Measurements from ENCODE around the gene CCNC.
A peak's percentile ranks its signal among the peaks of the same experiment; 100 is the strongest.

CCNC gene, protein sequence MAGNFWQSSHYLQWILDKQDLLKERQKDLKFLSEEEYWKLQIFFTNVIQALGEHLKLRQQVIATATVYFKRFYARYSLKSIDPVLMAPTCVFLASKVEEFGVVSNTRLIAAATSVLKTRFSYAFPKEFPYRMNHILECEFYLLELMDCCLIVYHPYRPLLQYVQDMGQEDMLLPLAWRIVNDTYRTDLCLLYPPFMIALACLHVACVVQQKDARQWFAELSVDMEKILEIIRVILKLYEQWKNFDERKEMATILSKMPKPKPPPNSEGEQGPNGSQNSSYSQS

DNA sequence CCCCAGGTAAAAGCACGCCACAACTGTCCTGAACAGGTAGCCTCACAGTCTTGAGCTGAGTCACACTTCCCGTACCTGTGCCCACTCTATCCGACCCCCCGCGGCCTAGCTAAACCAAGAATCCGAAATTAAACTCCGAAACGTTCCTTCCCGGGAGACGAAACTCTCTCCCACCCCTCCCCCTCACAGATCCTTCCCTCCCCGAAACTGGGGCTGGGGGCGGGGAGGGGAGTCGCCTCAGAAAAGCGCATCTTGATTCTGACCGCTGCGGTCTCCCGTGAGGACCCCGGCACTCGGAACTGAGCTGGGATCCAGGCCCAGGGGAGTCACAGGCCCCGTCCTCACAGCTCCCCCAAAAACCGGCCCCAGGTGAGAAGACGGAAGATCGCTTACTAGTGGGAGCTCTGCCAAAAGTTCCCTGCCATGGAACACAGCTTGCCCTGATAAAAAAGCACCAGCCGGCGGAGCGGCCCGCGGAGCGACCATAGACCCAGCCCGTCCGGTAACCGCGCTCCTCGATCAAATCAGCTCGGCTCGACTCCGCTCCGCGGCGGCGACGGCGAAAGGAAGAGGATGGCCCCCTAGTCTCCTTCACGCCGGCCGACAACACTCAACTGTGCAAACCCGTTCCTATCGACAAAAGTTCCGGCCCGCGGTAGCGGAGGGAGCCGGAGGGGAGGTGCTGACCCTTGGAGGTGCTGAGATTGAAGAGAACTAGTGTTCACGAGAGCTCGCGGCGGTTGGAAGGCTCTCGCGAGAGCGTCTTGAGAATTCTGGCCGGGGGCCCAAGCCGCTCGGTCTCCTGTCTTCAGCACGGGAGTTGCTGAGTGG is at the start of gene CCNC:
Gene CCNC, minus strand, starts transcription at position 558 of the 831 bp plus-strand sequence. Its CDS starts 133 bp downstream, at position 425.
- Histone ChIP-seq H3K4me3 (peak within 1 kb of the TSS; percentile 95), H3K9me3 (ENCODE audit: low read depth, low read length) (no peaks in the 10 kb centered on the region), H3K9ac (ENCODE audit: insufficient read length) (peak within 1 kb of the TSS; percentile 92), H3K27ac (peak within 1 kb of the TSS; percentile 81), H3K36me3 (ENCODE audit: insufficient read depth, low read length) (peaks cover 2% of the 10 kb centered on the region; the same call in 1 of the 2 replicates)
- TF ChIP-seq FOXP2 (optimal IDR thresholded peaks at IDR 0.05; ENCODE audit: control extremely low read depth, extremely low read length, insufficient read depth) (peak; percentile 38), POLR2AphosphoS5 (IDR thresholded peaks at IDR 0.05; ENCODE audit: borderline replicate concordance, low read depth, low read length) (peak; percentile 97), EZH2 (IDR thresholded peaks at IDR 0.05) (no peak)
- DNase-seq (ENCODE audit: low read depth, low spot score): peak; percentile 88

- Histone ChIP-seq H3K9me3 (ENCODE audit: low read depth, low read length) (no peaks in the 10 kb centered on the region), H3K4me3 (no peak overlapping the region)
- DNase-seq (ENCODE audit: low read depth, low spot score): no peak
These were observed 48.7 kb upstream of the CCNC start for GRCh38 chr6:99617131-99617530.

GRCh38 chr6:99614430-99615186 is 46.1 kb upstream of the CCNC start:
- no peak overlapping the region for H3K27ac ChIP-seq
- no peak for TF ChIP-seq EZH2 (IDR thresholded peaks at IDR 0.05)
- TF ChIP-seq FOXP2 (optimal IDR thresholded peaks at IDR 0.05; ENCODE audit: control extremely low read depth, extremely low read length, insufficient read depth): no peak
- TF ChIP-seq POLR2AphosphoS5 (IDR thresholded peaks at IDR 0.05; ENCODE audit: borderline replicate concordance, low read depth, low read length): no peak
- peak overlapping the region; percentile 81 for H3K4me3 ChIP-seq
- no peaks in the 10 kb centered on the region for H3K9me3 ChIP-seq (ENCODE audit: low read depth, low read length)
- peak overlapping the region; percentile 39 for H3K9ac ChIP-seq (ENCODE audit: insufficient read length)
- H3K36me3 ChIP-seq (ENCODE audit: insufficient read depth, low read length): no peaks in the 10 kb centered on the region
- no peak for DNase-seq (ENCODE audit: low read depth, low spot score)

More at GRCh38 chr6:99617131-99617530, 48.7 kb upstream of the CCNC start:
- Histone ChIP-seq H3K36me3 (ENCODE audit: insufficient read depth, low read length) (no peaks in the 10 kb centered on the region), H3K9ac (ENCODE audit: insufficient read length) (no peak overlapping the region), H3K27ac (no peak overlapping the region)
- TF ChIP-seq EZH2 (IDR thresholded peaks at IDR 0.05): no peak
- no peak for TF ChIP-seq FOXP2 (optimal IDR thresholded peaks at IDR 0.05; ENCODE audit: control extremely low read depth, extremely low read length, insufficient read depth)
- TF ChIP-seq POLR2AphosphoS5 (IDR thresholded peaks at IDR 0.05; ENCODE audit: borderline replicate concordance, low read depth, low read length): no peak

- peak overlapping the region; percentile 39 for H3K9ac ChIP-seq (ENCODE audit: insufficient read length)
- no peak overlapping the region for H3K27ac ChIP-seq
- TF ChIP-seq FOXP2 (optimal IDR thresholded peaks at IDR 0.05; ENCODE audit: control extremely low read depth, extremely low read length, insufficient read depth) (no peak), EZH2 (IDR thresholded peaks at IDR 0.05) (no peak), POLR2AphosphoS5 (IDR thresholded peaks at IDR 0.05; ENCODE audit: borderline replicate concordance, low read depth, low read length) (no peak; the same call in 1 of the 2 replicates)
- no peaks in the 10 kb centered on the region for H3K36me3 ChIP-seq (ENCODE audit: insufficient read depth, low read length)
- DNase-seq (ENCODE audit: low read depth, low spot score): no peak
- H3K4me3 ChIP-seq: peak overlapping the region; percentile 81
- H3K9me3 ChIP-seq (ENCODE audit: low read depth, low read length): no peaks in the 10 kb centered on the region
These were observed 45.4 kb upstream of the CCNC start for GRCh38 chr6:99613705-99614429.

DNA sequence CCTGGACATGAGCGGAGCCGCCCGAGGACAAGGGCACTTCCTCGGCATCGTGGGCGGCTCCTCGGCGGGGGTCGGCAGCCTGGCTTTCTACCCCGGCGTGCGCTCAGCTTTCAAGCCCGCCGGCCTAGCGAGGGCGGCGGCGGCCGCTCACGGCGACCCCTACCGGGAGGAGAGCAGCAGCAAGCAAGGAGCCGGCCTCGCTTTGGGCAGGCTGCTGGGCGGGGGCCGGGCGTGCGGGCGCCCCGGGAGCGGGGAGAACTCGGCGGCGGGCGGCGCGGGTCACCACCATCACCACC is 44.9 kb upstream of the CCNC start:
- DNase-seq (ENCODE audit: low read depth, low spot score): no peak
- Histone ChIP-seq H3K36me3 (ENCODE audit: insufficient read depth, low read length) (no peaks in the 10 kb centered on the region), H3K9me3 (ENCODE audit: low read depth, low read length) (no peaks in the 10 kb centered on the region), H3K9ac (ENCODE audit: insufficient read length) (peak overlapping the region; percentile 39), H3K4me3 (peak overlapping the region; percentile 81), H3K27ac (no peak overlapping the region)
- TF ChIP-seq EZH2 (IDR thresholded peaks at IDR 0.05) (no peak), POLR2AphosphoS5 (IDR thresholded peaks at IDR 0.05; ENCODE audit: borderline replicate concordance, low read depth, low read length) (no peak), FOXP2 (optimal IDR thresholded peaks at IDR 0.05; ENCODE audit: control extremely low read depth, extremely low read length, insufficient read depth) (no peak)

- H3K27ac ChIP-seq: no peak overlapping the region
- TF ChIP-seq FOXP2 (optimal IDR thresholded peaks at IDR 0.05; ENCODE audit: control extremely low read depth, extremely low read length, insufficient read depth) (no peak), EZH2 (IDR thresholded peaks at IDR 0.05) (no peak), POLR2AphosphoS5 (IDR thresholded peaks at IDR 0.05; ENCODE audit: borderline replicate concordance, low read depth, low read length) (no peak)
- H3K9me3 ChIP-seq (ENCODE audit: low read depth, low read length): no peaks in the 10 kb centered on the region
- H3K36me3 ChIP-seq (ENCODE audit: insufficient read depth, low read length): no peaks in the 10 kb centered on the region
- H3K9ac ChIP-seq (ENCODE audit: insufficient read length): no peak overlapping the region
- peak overlapping the region; percentile 81 for H3K4me3 ChIP-seq
- no peak for DNase-seq (ENCODE audit: low read depth, low spot score)
These were observed 44.3 kb upstream of the CCNC start for GRCh38 chr6:99612551-99613408.

GRCh38 chr6:99611148-99611547 is 42.7 kb upstream of the CCNC start:
- no peak for DNase-seq (ENCODE audit: low read depth, low spot score)
- Histone ChIP-seq H3K4me3 (no peak overlapping the region), H3K36me3 (ENCODE audit: insufficient read depth, low read length) (no peaks in the 10 kb centered on the region), H3K27ac (no peak overlapping the region), H3K9me3 (ENCODE audit: low read depth, low read length) (no peaks in the 10 kb centered on the region), H3K9ac (ENCODE audit: insufficient read length) (no peak overlapping the region)
- TF ChIP-seq FOXP2 (optimal IDR thresholded peaks at IDR 0.05; ENCODE audit: control extremely low read depth, extremely low read length, insufficient read depth) (no peak), POLR2AphosphoS5 (IDR thresholded peaks at IDR 0.05; ENCODE audit: borderline replicate concordance, low read depth, low read length) (no peak), EZH2 (IDR thresholded peaks at IDR 0.05) (no peak)

Data from SK-N-MC (cell line).